Uterus (tissue), 2 donors: ENCODE results near the gene PXT1.

Experiments
- POLR2A ChIP-seq, 2 donors: fragments of 450-650 bp; IDR thresholded peaks; one replicate each; pipeline ENCODE4 v1.6.1; 2016; ENCODE audit warnings: antibody characterized with exemption in 2 of 2, mild to moderate bottlenecking in 1 of 2, moderate library complexity in 1 of 2
- TF ChIP-seq, protein P1 (sequence below), 4 experiments: fragments of 200-600 bp in 2 of 4; fragments of 450-650 bp in 2 of 4; sonication (generic) in 2 of 4; IDR thresholded peaks; one replicate each; pipeline ENCODE4 v1.5.1; 2016 to 2019; ENCODE audit warnings: antibody characterized with exemption in 4 of 4, mild to moderate bottlenecking in 2 of 4, moderate library complexity in 1 of 4

- TF ChIP-seq POLR2A (IDR thresholded peaks at IDR 0.05): no peak
- TF ChIP-seq, protein P1, sequence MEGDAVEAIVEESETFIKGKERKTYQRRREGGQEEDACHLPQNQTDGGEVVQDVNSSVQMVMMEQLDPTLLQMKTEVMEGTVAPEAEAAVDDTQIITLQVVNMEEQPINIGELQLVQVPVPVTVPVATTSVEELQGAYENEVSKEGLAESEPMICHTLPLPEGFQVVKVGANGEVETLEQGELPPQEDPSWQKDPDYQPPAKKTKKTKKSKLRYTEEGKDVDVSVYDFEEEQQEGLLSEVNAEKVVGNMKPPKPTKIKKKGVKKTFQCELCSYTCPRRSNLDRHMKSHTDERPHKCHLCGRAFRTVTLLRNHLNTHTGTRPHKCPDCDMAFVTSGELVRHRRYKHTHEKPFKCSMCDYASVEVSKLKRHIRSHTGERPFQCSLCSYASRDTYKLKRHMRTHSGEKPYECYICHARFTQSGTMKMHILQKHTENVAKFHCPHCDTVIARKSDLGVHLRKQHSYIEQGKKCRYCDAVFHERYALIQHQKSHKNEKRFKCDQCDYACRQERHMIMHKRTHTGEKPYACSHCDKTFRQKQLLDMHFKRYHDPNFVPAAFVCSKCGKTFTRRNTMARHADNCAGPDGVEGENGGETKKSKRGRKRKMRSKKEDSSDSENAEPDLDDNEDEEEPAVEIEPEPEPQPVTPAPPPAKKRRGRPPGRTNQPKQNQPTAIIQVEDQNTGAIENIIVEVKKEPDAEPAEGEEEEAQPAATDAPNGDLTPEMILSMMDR (IDR thresholded peaks at IDR 0.05): peak; percentile 89 to 97 (median 92)
Measured at GRCh38 chr6:36340618-36341454, 101.8 kb downstream of the PXT1 start.
